Suprapubic skin (tissue), 4 donors: ENCODE data around the gene LMNB1. TPM values are rescaled to one million over a fixed set of nuclear protein-coding genes. Genes with fewer than 3 reads are reported as not detected.

ENCODE experiments used
- DNase-seq, 2 donors: peaks; one replicate each; pipeline ENCODE4 v3.0.0-alpha.2; 2019; ENCODE audit warnings: low spot score in 2 of 2
- H3K27ac ChIP-seq: fragments of 200-600 bp; sonication (generic); one replicate; pipeline ENCODE4 v1.5.1; 2019
- H3K27me3 ChIP-seq: fragments of 200-600 bp; sonication (generic); one replicate; pipeline ENCODE4 v1.5.1; 2019
- H3K36me3 ChIP-seq: fragments of 200-600 bp; sonication (generic); one replicate; pipeline ENCODE4 v1.5.1; 2019
- H3K4me1 ChIP-seq: fragments of 200-600 bp; sonication (generic); one replicate; pipeline ENCODE4 v1.5.1; 2019
- H3K4me3 ChIP-seq: fragments of 200-600 bp; sonication (generic); one replicate; pipeline ENCODE4 v1.5.1; 2019; ENCODE audit warnings: mild to moderate bottlenecking
- H3K9me3 ChIP-seq: fragments of 200-600 bp; sonication (generic); one replicate; pipeline ENCODE4 v1.5.1; 2019
- EP300 ChIP-seq: sonication (generic); formaldehyde crosslinking; IDR thresholded peaks from one replicate; pipeline ENCODE4 v1.6.1; 2017; ENCODE audit warnings: antibody characterized with exemption
- POLR2A ChIP-seq, 2 donors: fragments of 450-650 bp; IDR thresholded peaks; one replicate each; pipeline ENCODE4 v1.6.1; 2017; ENCODE audit warnings: antibody characterized with exemption in 2 of 2, mild to moderate bottlenecking in 2 of 2, moderate library complexity in 2 of 2
- POLR2AphosphoS5 ChIP-seq, 3 donors: sonication (generic); formaldehyde crosslinking; IDR thresholded peaks; one replicate each; pipeline ENCODE4 v1.6.1; 2017; ENCODE audit warnings: antibody characterized with exemption in 3 of 3
- WGBS: methylation state at CpG from one replicate; pipeline ENCODE4 v1.1.5; 2018; 5-methylcytosine and 5-hydroxymethylcytosine counted together
- total RNA-seq, 4 donors: library from RNA; depleted of rRNA; stranded (reverse); fragments of >200 nt; gene quantifications; one replicate each; pipeline ENCODE4 v1.1.0, GENCODE V29; 2016
- TF ChIP-seq, protein P1 (sequence below), 2 donors: fragments of 200-600 bp in 1 of 2; fragments of 450-650 bp in 1 of 2; sonication (generic) in 1 of 2; IDR thresholded peaks; one replicate each; pipeline ENCODE4 v1.5.1; 2016 to 2019; ENCODE audit warnings: antibody characterized with exemption in 2 of 2, mild to moderate bottlenecking in 1 of 2, moderate library complexity in 1 of 2

LMNB1 gene
- total RNA-seq, 4 donors from 2014 or later = 12.1 to 18.3 (median 14.6) TPM

DNA sequence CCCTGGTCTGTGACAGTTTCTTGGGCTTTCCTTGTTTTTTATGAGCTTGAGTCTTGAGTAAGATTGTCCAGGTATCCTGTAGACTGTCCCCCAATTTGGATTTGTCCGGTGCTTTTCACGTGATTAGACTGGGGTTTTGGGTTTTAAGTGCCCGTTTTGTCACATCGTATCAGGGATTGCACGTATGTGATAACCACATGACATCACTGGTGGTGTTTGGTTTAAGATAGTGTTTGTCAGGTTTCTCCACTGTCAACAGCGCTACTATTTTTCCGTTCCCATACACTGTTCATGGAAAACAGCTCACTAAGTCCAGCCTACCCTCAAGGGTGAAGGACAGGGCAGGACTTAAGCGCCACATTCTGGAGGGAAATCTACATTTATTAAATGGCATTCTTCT lies 39.7 kb downstream of the LMNB1 start:
- 96% methylated on average over 8 of the region's 8 CpGs for WGBS
- Histone ChIP-seq H3K9me3 (no peaks in the 10 kb centered on the region), H3K4me1 (no peaks in the 10 kb centered on the region), H3K27ac (no peak overlapping the region), H3K27me3 (no peaks in the 10 kb centered on the region), H3K36me3 (no peaks in the 10 kb centered on the region), H3K4me3 (no peak overlapping the region)
- no peak for DNase-seq
- no peak for TF ChIP-seq POLR2AphosphoS5 (IDR thresholded peaks at IDR 0.05)
- TF ChIP-seq EP300 = no peak
- no peak for TF ChIP-seq POLR2A (IDR thresholded peaks at IDR 0.05)
- TF ChIP-seq, protein P1, sequence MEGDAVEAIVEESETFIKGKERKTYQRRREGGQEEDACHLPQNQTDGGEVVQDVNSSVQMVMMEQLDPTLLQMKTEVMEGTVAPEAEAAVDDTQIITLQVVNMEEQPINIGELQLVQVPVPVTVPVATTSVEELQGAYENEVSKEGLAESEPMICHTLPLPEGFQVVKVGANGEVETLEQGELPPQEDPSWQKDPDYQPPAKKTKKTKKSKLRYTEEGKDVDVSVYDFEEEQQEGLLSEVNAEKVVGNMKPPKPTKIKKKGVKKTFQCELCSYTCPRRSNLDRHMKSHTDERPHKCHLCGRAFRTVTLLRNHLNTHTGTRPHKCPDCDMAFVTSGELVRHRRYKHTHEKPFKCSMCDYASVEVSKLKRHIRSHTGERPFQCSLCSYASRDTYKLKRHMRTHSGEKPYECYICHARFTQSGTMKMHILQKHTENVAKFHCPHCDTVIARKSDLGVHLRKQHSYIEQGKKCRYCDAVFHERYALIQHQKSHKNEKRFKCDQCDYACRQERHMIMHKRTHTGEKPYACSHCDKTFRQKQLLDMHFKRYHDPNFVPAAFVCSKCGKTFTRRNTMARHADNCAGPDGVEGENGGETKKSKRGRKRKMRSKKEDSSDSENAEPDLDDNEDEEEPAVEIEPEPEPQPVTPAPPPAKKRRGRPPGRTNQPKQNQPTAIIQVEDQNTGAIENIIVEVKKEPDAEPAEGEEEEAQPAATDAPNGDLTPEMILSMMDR (IDR thresholded peaks at IDR 0.05) = no peak

DNA sequence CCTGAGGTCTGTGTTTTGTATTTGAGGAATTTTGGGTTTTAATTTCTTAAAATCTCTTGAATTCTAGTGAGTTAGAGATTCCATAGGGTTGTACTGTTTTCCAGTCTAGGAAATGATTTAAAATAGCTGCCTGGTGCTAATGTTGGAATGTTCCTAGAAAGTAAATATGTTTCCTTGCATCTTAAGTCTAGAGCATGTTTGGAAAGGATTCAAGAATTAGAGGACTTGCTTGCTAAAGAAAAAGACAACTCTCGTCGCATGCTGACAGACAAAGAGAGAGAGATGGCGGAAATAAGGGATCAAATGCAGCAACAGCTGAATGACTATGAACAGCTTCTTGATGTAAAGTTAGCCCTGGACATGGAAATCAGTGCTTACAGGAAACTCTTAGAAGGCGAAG lies 41.8 kb downstream of the LMNB1 start:
- no peak for DNase-seq
- no peak overlapping the region for H3K4me3 ChIP-seq
- no peak for TF ChIP-seq POLR2A (IDR thresholded peaks at IDR 0.05)
- TF ChIP-seq, protein P1 (IDR thresholded peaks at IDR 0.05) = no peak
- no peak for TF ChIP-seq EP300
- TF ChIP-seq POLR2AphosphoS5 (IDR thresholded peaks at IDR 0.05) = no peak
- H3K36me3 ChIP-seq = no peaks in the 10 kb centered on the region
- H3K9me3 ChIP-seq = no peaks in the 10 kb centered on the region
- H3K4me1 ChIP-seq = no peaks in the 10 kb centered on the region
- no peak overlapping the region for H3K27ac ChIP-seq
- no peaks in the 10 kb centered on the region for H3K27me3 ChIP-seq
- WGBS = 95% methylated on average over 4 of the region's 4 CpGs

DNA sequence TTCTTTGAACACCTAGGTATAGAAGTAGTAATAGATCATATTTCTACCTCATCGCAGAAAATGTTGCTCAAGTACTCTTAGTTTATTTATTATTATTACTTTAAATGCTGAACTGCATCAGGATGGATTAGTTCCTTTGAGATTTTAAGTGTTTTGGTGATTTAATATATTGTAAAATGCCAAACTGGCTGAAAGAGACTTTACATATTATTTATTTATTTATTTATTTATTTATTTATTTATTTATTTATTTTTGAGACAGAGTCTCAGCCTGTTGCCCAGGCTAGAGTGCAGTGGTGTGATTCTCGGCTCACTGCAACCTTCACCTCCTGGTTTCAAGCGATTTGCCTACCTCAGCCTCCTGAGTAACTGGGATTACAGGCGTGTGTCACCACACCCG lies 42.3 kb downstream of the LMNB1 start:
- H3K9me3 ChIP-seq = no peaks in the 10 kb centered on the region
- H3K4me3 ChIP-seq = no peak overlapping the region
- no peaks in the 10 kb centered on the region for H3K4me1 ChIP-seq
- WGBS = 99% methylated on average over 5 of the region's 5 CpGs
- TF ChIP-seq EP300 (no peak), POLR2AphosphoS5 (IDR thresholded peaks at IDR 0.05) (no peak)
- TF ChIP-seq, protein P1 (IDR thresholded peaks at IDR 0.05) = no peak
- no peaks in the 10 kb centered on the region for H3K27me3 ChIP-seq
- H3K27ac ChIP-seq = no peak overlapping the region
- no peaks in the 10 kb centered on the region for H3K36me3 ChIP-seq
- DNase-seq = no peak

DNA sequence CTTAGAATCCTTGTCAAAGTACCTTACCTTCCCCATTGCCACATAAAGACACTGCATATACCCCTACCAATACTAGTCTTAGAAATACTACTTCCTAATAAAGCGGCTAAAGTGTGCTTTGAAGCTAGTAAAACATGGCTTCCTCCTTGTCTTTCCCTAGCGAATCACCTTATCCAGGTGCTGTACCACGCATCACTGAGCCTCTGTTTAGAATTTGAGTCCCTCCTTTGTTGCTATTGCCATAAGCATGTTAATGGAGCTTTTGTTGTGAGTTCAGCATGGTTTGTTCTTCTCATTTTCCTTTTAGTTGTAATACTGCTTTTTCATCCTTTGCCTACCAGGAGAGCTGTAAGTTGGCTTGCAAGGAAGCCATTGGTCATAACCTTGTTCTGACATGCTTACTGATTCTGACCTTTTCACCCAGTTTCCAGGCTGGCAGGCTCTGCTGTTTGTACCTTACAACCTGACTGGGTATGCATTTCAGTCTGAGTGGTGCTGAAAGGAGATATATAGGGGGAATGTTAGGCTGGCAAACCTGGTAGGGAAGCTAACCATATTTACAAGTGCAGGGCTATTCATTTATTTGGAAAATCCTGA lies 49.8 kb downstream of the LMNB1 start:
- Histone ChIP-seq H3K4me3 (no peak overlapping the region), H3K27me3 (no peaks in the 10 kb centered on the region), H3K4me1 (no peaks in the 10 kb centered on the region), H3K27ac (no peak overlapping the region), H3K9me3 (no peaks in the 10 kb centered on the region), H3K36me3 (peaks cover 13% of the 10 kb centered on the region)
- WGBS = 61% methylated on average over 3 of the region's 3 CpGs
- DNase-seq = no peak
- TF ChIP-seq EP300 (no peak), POLR2AphosphoS5 (IDR thresholded peaks at IDR 0.05) (no peak), POLR2A (IDR thresholded peaks at IDR 0.05) (no peak)
- TF ChIP-seq, protein P1 (IDR thresholded peaks at IDR 0.05) = no peak

DNA sequence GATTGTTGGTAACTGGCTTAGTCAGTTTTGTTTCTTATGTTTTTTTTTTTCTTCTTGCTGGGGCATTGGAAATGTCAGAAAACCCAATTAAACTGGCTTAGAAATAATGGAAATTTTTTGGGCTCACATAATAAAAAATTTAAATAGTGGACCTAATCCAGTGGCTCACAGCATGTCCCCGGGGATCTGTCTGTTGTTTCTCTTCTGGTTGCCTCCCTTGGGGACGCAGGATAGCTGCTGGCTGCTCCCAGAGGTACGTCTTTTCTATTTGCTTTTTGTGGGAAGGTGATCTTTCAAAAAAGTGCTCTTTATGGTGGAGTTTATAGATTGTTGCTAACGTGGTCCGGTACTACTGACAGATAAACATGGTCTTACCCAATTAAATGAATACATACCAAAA lies 52.2 kb downstream of the LMNB1 start:
- Histone ChIP-seq H3K27ac (no peak overlapping the region), H3K36me3 (peaks cover 14% of the 10 kb centered on the region), H3K9me3 (no peaks in the 10 kb centered on the region), H3K4me1 (no peaks in the 10 kb centered on the region), H3K27me3 (no peaks in the 10 kb centered on the region), H3K4me3 (no peak overlapping the region)
- TF ChIP-seq, protein P1 (IDR thresholded peaks at IDR 0.05) = no peak
- no peak for TF ChIP-seq POLR2AphosphoS5 (IDR thresholded peaks at IDR 0.05)
- no peak for TF ChIP-seq EP300
- TF ChIP-seq POLR2A (IDR thresholded peaks at IDR 0.05) = no peak
- 96% methylated on average over 5 of the region's 5 CpGs for WGBS
- DNase-seq = no peak
